Uterus (tissue), 2 donors: ENCODE data around the gene SPINK14.

ENCODE experiments used
- CTCF ChIP-seq, 4 experiments: fragments of 200-600 bp in 2 of 4; fragments of 450-650 bp in 2 of 4; sonication (generic) in 2 of 4; IDR thresholded peaks; one replicate each; pipeline ENCODE4 v1.5.1; 2016 to 2019; ENCODE audit warnings: antibody characterized with exemption in 4 of 4, mild to moderate bottlenecking in 2 of 4, moderate library complexity in 1 of 4
- POLR2A ChIP-seq, 2 donors: fragments of 450-650 bp; IDR thresholded peaks; one replicate each; pipeline ENCODE4 v1.6.1; 2016; ENCODE audit warnings: antibody characterized with exemption in 2 of 2, mild to moderate bottlenecking in 1 of 2, moderate library complexity in 1 of 2

- TF ChIP-seq POLR2A (IDR thresholded peaks at IDR 0.05) (no peak), CTCF (IDR thresholded peaks at IDR 0.05) (peak; percentile 23 to 57 (median 53))
Observed at GRCh38 chr5:148179234-148179824, 11.0 kb downstream of the SPINK14 start.
